GM18498 (cell line): ENCODE measurements around the gene FKBP1A.

ENCODE experiments used
- ATAC-seq: cut with Tn5 transposase; IDR thresholded peaks from one replicate; pipeline ENCODE4 v1.9.1; 2021; ENCODE audit warnings: mild to moderate bottlenecking, moderate library complexity; ENCODE audit not compliant: unreplicated experiment

FKBP1A gene

DNA sequence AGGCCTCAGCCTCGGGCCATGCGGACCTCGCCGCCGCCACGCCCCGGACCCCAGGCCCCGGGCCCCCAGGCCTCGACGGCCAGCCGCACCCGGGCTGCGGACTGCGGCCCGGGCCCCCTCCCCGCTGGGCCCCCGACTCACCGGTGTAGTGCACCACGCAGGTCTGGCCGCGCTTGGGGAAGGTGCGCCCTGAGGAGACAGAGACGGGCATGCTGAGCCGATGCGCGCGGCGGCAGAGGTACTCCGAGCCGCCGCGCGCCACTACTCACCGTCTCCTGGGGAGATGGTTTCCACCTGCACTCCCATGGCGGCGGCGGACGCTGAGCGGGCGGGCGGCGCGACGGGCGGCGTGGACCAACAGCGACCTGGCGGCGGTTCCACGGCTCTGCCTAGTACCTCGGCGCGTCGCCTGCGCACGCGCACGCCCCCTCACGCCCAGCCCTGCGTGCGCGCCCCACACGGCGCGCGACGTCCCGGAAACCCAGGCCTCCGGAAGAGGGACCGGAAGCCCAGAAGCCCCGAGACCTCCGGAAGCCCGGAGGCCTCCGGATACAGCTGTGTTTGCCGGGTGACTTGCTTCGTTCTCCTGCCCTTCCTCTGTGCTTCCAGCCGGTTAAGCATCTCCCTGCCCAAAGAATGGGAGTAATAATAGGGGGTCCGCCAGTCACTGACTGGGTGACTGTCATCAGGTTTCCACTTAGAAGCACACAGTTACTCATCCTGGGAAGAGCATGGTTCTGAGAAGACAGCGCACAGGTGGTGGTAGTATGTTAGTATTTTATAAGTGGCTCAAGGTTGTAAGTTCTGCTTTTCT is at the start of gene FKBP1A:
FKBP1A (minus strand) TSS at position 362 of the 814 bp plus-strand sequence; CDS start at position 306, 56 bp downstream.
- ATAC-seq: peak; percentile 91

GRCh38 chr20:1442304-1442703 is 49.5 kb upstream of the FKBP1A start:
- ATAC-seq: no peak

- ATAC-seq: no peak
Observed at GRCh38 chr20:1441133-1441532, 48.3 kb upstream of the FKBP1A start.

DNA sequence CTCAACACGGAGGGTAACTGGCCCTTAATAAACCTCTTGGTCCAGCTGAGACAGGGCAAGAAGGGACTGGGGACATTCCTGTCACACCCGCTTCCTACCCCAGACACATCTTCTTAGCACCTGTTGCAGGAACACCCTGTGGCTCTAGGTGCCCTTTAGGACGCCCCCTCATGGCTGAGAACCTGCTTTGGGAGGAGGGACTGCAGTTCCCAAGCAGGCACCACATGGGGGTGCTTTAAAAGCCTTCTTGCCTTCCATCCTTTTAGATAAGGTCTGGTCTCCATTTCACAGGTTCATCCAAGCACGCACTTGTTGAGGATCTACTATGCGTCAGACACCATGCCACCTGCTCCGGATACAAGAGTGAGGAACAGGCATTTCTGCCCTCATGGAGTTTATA is 47.2 kb upstream of the FKBP1A start:
- ATAC-seq: no peak

DNA sequence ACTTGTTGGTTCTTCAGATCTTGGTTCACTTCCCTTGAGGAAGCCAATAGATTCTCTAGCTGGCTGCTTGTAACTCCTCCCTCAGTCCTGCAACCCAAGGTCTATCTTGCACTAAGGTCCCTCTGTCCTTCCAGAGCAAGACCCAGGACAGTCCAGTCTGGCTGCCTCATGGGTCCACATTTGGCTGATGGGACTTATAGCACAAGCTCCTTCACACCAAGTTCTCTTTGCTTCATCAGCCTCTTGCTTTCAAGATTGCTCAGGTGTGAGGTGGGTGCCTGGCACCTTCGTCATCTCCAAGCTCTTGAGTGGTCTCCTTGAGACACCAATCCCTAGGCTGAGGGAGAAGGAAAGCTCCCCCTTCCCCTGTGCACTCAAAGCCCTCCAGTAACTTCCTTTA is 45.5 kb upstream of the FKBP1A start:
- ATAC-seq: no peak

DNA sequence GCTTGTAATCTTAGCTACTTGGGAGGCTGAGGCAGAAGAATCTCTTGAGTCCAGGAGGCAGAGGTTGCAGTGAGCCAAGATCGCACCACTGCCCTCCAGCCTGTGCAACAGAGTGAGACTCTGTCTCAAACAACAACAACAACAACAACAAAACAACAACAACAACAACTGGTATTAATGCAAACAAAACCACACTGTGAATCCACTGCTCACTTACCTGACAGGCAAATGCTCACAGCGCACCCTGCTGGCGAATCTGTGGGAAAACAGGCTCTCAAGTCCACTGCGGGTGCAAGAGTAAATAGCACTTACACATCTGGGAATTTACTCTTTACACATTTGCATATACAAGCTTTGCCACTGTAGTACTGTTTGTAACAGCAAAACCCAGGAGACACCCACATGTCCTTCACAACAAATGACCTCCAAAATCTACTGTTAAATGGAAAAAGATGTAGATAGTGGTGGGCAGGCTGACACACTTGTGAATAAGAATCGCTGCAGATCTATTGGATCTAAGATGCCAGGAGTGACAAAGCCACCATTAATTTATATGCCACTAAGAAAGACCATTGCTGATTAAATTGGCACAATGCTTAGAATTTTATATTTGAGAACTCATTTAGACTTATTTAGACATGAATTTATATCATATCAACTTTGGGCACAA is 44.5 kb upstream of the FKBP1A start:
- no peak for ATAC-seq

- no peak for ATAC-seq
Observed at GRCh38 chr20:1436263-1436662, 43.4 kb upstream of the FKBP1A start.

GRCh38 chr20:1435337-1435699 is 42.5 kb upstream of the FKBP1A start:
- ATAC-seq: no peak

- peak; percentile 95 for ATAC-seq
Observed at GRCh38 chr20:1434571-1435336, 41.9 kb upstream of the FKBP1A start.

DNA sequence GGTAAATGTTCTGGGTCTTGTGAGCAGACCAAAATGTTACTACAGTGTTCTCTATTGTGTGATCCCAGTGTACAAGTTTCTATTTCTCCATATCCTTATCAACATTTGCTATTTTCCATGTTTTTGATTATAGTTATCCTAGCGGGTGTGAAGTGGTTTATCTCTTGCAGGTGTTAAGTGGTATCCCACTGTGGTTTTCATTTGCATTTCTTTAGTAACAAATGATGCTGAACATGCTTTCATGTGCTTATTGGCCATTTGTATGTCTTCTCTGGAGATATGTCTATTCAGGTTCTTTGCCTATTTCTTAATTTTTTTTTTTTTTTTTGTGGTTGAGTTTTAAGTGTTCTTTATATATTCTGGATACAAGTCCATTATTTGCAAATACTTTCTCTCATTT is 38.3 kb upstream of the FKBP1A start:
- ATAC-seq: no peak

GRCh38 chr20:1430004-1430451 is 37.2 kb upstream of the FKBP1A start:
- no peak for ATAC-seq

- no peak for ATAC-seq
Observed at GRCh38 chr20:1429143-1429728, 36.4 kb upstream of the FKBP1A start.

GRCh38 chr20:1427457-1428054 is 34.7 kb upstream of the FKBP1A start:
- no peak for ATAC-seq

DNA sequence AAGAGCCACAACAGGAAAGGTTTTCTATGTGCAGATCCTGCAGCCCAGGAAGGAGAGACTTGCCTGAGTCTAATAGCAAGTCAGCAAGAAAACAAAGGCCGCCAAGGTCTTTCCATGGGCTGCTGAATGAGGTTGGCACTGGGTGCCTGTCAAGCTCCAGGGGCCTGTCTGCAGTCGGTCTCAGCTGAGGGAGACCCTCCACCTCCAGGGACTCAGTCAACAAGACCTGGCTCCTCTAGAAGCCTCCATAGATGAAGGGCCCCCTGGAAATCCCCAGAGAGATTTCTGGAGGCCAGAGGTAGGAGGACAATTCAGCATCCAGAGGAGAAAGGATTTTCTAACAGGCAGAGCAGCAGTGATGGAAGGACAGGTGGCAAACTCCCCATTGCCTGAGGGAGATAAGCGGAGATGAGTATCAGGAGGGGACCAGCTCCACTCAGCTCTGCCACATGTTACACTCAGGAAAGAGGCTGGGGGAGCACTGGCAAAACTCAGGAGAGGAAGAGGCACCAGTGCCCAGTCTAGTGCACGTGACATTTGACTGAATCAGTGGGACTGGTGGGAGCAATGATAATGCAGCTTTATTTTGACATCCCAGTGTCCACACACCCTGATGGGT is 33.5 kb upstream of the FKBP1A start:
- ATAC-seq: no peak

DNA sequence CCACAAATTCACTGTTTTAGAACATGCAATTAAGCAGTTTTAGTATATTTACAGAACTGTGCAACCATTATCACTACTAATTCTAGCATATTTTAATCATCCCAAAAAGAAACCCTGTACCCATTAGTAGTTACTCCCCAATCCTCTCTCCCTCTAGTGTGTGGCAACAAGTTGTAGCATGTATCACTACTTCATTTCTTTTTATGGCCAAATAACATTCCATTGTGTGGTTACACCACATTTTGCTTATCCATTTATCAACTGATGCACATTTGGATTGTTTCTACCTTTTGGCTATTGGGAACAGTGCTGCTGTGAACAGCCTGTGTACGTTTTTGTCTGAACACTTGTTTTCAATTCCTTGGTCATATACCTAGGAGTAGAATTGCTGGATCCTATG is 31.5 kb upstream of the FKBP1A start:
- ATAC-seq: no peak

DNA sequence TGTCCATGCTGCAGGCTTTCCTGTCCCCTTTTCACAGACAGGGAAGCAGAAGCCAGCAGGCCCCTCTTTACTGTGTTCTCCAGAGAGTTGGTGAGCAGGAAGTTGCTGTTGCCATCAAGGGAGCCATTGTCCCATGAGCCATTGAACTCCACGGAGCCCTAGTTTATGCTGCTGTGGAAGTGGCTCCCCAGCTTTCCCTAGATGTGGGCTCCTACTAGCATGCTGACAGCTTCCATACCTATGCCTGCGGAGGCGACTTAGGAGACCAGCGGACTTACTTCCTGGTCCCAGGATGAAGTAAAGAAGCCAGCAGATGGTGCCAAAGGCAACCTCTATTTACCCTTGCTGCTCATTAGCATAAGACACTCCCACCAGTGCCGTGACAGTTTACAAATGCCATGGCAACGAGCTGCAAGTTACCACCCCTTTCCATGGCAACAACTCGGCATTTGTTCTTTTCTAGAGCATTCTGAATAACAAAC is 30.8 kb upstream of the FKBP1A start:
- no peak for ATAC-seq

- no peak for ATAC-seq
Observed at GRCh38 chr20:1423206-1423605, 30.4 kb upstream of the FKBP1A start.

DNA sequence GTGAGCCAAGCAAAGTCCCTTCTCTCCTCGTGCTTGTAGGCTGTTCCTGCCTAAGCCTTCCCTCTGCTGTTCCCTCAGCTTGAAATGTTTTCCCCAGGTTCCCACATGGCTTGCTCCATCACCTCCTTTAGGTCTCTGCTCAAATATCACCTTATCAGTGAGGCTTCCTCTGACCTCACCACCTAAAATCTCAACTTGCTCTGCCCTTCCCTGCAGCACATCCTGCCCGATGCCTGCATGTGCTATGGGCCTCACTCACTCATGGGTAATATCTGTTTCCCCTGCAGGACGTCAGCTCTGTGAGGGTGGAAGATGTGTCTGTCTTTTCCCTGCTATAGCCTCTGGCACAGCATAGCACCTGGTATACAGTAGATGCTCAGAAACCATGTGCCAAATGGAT is 29.9 kb upstream of the FKBP1A start:
- ATAC-seq: no peak

- ATAC-seq: no peak
Observed at GRCh38 chr20:1420066-1420465, 27.2 kb upstream of the FKBP1A start.

DNA sequence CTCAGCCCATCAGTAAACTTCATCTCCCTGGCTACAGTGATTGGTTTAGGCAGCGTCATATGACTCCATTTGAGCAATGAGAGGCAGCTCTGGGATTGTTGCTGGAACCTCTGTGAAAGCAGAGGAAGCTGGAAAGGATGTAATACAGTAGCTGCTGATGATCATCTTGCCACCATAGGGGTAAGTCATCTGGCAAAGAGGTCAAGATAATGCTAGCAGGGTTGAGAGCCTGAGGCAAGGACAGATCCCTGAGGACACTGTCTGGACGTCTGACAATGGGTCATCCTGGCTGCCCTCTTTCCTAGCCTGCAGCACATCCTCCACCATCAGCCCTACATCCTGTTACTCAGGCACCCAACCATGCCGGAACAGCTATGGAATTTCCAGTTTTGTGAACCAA is 25.5 kb upstream of the FKBP1A start:
- no peak for ATAC-seq
